Measurements from ENCODE around the gene SLC24A4. TPM values are rescaled to one million over a fixed set of nuclear protein-coding genes. Genes with fewer than 3 reads are reported as not detected.
A peak's percentile ranks its signal among the peaks of the same experiment; 100 is the strongest.

The SLC24A4 gene
- total and polyA plus RNA-seq, 2 experiments from 2014 or later = 0.46 to 0.50 TPM

GRCh38 chr14:92352158-92352985 lies 29.4 kb downstream of the SLC24A4 start:
- Histone ChIP-seq H3K9me3 (ENCODE audit: low read depth) (no peaks in the 10 kb centered on the region), H3K4me3 (no peak overlapping the region), H3K36me3 (replicated peaks; ENCODE audit: insufficient read depth, low read depth) (no peaks in the 10 kb centered on the region), H3K4me2 (no peak overlapping the region), H3K9me2 (replicated peaks; ENCODE audit: insufficient read depth) (no peaks in the 10 kb centered on the region), H4K20me1 (ENCODE audit: insufficient read depth, poor library complexity, severe bottlenecking) (no peaks in the 10 kb centered on the region), H3K79me2 (no peaks in the 10 kb centered on the region), H3K4me1 (ENCODE audit: insufficient read depth) (no peaks in the 10 kb centered on the region), H3K27me3 (peaks cover 37% of the 10 kb centered on the region), H3K27ac (no peak overlapping the region), H2AFZ (no peak overlapping the region)
- WGBS (ENCODE audit: low lambda C conversion rate, missing lambda C conversion rate) = 51% methylated on average over 9 of the region's 9 CpGs
- DNase-seq (ENCODE audit: low spot score) = no peak
- TF ChIP-seq EZH2phosphoT487 (IDR thresholded peaks at IDR 0.05; ENCODE audit: low read depth, severe bottlenecking, unreplicated experiment) = no peak
- TF ChIP-seq EZH2 (IDR thresholded peaks at IDR 0.05; ENCODE audit: borderline replicate concordance) = no peak
- peak; percentile 24 for TF ChIP-seq CTCF (IDR thresholded peaks at IDR 0.05; ENCODE audit: poor library complexity)

GRCh38 chr14:92353447-92353846 lies 30.5 kb downstream of the SLC24A4 start:
- WGBS (ENCODE audit: low lambda C conversion rate, missing lambda C conversion rate) = 77% methylated on average over 3 of the region's 3 CpGs

GRCh38 chr14:92356677-92357076 lies 33.7 kb downstream of the SLC24A4 start:
- Histone ChIP-seq H4K20me1 (ENCODE audit: insufficient read depth, poor library complexity, severe bottlenecking) (no peaks in the 10 kb centered on the region), H3K79me2 (no peaks in the 10 kb centered on the region), H2AFZ (no peak overlapping the region), H3K36me3 (replicated peaks; ENCODE audit: insufficient read depth, low read depth) (no peaks in the 10 kb centered on the region), H3K27ac (no peak overlapping the region), H3K9me3 (ENCODE audit: low read depth) (no peaks in the 10 kb centered on the region), H3K27me3 (peaks cover 22% of the 10 kb centered on the region), H3K9me2 (replicated peaks; ENCODE audit: insufficient read depth) (no peaks in the 10 kb centered on the region), H3K4me1 (ENCODE audit: insufficient read depth) (no peaks in the 10 kb centered on the region), H3K4me3 (no peak overlapping the region), H3K4me2 (no peak overlapping the region)
- DNase-seq (ENCODE audit: low spot score) = no peak
- no peak for TF ChIP-seq CTCF (IDR thresholded peaks at IDR 0.05; ENCODE audit: poor library complexity)
- no peak for TF ChIP-seq EZH2 (IDR thresholded peaks at IDR 0.05; ENCODE audit: borderline replicate concordance)
- TF ChIP-seq EZH2phosphoT487 (IDR thresholded peaks at IDR 0.05; ENCODE audit: low read depth, severe bottlenecking, unreplicated experiment) = no peak
- 33% methylated on average over 3 of the region's 3 CpGs for WGBS (ENCODE audit: low lambda C conversion rate, missing lambda C conversion rate)

More at GRCh38 chr14:92353447-92353846, 30.5 kb downstream of the SLC24A4 start:
- no peaks in the 10 kb centered on the region for H3K9me3 ChIP-seq (ENCODE audit: low read depth)
- no peaks in the 10 kb centered on the region for H4K20me1 ChIP-seq (ENCODE audit: insufficient read depth, poor library complexity, severe bottlenecking)
- no peak overlapping the region for H3K4me3 ChIP-seq
- no peak overlapping the region for H3K27ac ChIP-seq
- H3K36me3 ChIP-seq (replicated peaks; ENCODE audit: insufficient read depth, low read depth) = no peaks in the 10 kb centered on the region
- H2AFZ ChIP-seq = no peak overlapping the region
- H3K27me3 ChIP-seq = peaks cover 37% of the 10 kb centered on the region
- no peak overlapping the region for H3K4me2 ChIP-seq
- DNase-seq (ENCODE audit: low spot score) = no peak
- H3K4me1 ChIP-seq (ENCODE audit: insufficient read depth) = no peaks in the 10 kb centered on the region
- TF ChIP-seq CTCF (IDR thresholded peaks at IDR 0.05; ENCODE audit: poor library complexity) = no peak
- H3K79me2 ChIP-seq = no peaks in the 10 kb centered on the region
- H3K9me2 ChIP-seq (replicated peaks; ENCODE audit: insufficient read depth) = no peaks in the 10 kb centered on the region

All from hepatocyte (in vitro differentiated cells).